ENCODE results near the gene FRMPD3.
"Not testable (repeated sequence)": the region's sequence is repeated elsewhere in the genome, so short reads cannot be mapped to it uniquely, and the experiment has no call there.

FRMPD3 gene

DNA sequence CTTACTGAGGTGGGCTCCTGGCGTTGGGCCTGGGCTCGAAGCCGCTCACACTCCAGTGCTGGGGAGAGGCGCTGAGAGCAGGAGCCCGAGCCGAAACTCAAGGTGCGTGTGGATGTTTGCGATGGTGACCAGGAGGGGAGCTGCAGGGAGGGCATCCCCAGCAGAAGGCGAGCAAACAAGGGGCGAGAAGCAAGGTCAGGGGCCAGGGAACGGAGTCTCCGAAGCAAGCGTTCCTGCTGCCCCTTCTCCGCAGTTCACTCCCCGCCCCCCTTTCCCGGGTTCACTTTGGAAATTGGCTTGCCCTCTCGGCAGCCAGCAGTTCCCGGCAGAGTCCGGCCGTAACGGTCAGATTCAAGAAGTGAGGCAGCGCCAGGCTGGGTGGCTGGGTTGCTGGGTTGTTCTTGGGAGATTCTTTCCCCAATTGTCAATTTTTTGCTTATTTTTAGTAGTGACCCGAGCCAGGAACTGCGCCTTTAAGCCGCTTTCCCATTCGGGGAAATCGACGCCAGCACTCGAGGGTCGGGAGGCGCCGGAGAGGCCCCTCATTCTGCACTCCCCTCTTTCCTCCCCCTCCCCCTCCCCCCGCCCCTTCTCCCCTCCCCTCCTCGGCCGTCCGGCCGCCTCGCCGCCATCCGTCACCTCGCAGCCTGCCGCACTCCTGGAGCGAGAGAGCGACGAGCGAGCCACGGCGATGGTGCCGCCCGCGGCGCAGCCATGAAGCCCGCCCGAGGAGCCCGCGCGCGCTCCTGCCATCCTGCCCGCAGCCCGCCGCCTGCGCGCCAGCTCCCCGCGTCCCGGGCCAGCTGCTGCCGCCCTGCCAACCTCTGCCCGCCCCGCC lies at the start of gene FRMPD3:
FRMPD3 (plus strand) TSS at position 655 of the 838 bp plus-strand sequence. CDS start 76,937 bp downstream, outside the sequence.
- peak; percentile 62 for DNase-seq

DNA sequence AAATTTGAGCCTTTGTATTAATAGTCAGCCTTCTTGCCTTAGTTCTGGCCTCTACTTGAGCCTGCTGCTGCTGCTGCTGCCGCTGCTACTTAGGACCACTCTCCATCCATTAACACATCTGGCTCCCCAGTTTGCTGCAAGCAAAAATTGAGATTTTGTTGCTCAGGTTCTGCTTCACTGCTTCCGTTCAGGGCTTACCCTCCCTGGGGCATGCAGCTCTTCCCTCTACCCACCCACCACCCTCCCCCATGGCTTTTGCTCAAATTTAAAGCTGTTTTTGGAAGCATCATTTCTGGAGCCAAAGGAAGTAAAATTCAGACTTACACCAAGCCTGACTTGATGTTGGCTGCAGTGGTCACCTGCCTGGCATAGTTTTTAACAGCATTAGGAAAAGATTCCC lies 28.9 kb upstream of the FRMPD3 start:
- no peak for DNase-seq

DNA sequence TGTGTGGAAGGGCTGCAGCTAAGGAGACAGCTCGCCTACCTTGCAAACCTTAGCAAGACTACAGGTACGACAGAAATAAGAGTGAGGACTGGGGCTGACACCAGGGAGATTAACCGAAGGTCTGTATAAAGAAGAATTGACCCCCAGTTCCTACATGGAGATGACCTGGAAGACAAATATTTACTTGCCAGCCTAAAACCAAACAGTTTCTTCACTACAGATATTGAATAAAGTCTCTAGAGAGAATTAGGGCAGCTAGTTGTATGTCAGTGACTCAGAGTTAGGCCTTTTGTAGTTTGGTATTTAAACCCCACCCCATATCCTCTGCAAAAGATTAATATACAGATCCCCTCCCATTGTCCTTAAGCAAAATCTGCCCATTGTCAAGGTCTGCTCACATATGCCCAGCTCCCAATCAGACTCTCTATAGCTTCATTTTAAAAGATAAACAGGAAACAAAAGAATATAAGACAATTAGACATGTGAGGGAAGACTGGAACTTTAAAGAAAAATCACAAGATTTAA lies 28.1 kb upstream of the FRMPD3 start:
- no peak for DNase-seq

DNA sequence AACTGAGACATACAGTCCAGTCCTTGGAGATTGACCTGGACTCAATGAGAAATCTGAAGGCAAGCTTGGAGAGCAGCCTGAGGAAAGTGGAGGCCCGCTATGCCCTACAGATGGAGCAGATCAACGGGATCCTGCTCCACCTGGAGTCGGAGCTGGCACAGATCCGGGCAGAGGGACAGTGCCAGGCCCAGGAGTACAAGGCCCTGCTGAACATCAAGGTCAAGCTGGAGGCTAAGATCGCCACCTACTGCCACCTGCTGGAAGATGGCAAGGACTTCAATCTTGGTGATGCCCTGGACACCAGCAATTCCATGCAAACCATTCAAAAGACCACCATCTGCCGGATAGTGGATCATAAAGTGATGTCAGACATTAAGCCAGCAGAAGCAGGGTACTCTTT lies 20.4 kb upstream of the FRMPD3 start:
- no peak for DNase-seq

DNA sequence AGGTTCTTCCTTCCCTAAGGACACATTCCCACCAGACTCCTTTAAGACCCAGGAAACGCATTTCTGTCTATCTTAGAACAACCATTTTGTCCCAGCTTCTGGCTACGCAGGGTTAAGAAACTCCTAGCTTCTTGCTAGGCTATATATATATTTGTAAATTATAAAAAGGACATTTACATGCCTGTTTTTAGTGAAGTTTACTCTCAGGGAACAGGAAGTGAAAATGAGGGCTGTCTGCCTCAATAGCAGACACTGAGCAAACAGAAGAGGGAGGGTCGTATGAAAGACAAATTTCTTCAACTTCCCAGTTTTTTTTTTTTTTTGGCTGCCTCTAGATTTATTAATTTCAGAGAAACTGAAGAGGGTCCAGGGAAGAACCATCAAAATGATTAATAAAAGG lies 9.3 kb upstream of the FRMPD3 start:
- DNase-seq = no peak

DNA sequence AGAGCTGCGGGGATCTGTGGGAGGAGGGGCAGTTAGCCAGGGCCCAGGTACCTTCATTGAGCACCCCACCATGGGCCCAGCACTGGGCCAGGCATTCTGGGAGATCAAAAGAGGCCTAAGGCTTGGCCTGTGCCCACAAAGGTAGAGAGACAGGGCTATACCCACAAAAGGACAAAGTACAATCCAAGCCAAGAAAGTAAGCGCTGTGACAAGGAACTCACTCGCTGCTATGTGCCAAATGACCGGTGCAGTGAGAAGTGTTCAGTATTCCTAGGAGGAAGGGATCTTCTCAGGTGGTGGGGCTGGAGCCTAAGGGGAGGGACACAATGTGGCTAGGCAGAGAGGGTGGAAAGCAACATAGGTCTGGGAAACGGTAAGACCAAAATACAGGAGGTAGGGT lies 8.8 kb upstream of the FRMPD3 start:
- DNase-seq = no peak

DNA sequence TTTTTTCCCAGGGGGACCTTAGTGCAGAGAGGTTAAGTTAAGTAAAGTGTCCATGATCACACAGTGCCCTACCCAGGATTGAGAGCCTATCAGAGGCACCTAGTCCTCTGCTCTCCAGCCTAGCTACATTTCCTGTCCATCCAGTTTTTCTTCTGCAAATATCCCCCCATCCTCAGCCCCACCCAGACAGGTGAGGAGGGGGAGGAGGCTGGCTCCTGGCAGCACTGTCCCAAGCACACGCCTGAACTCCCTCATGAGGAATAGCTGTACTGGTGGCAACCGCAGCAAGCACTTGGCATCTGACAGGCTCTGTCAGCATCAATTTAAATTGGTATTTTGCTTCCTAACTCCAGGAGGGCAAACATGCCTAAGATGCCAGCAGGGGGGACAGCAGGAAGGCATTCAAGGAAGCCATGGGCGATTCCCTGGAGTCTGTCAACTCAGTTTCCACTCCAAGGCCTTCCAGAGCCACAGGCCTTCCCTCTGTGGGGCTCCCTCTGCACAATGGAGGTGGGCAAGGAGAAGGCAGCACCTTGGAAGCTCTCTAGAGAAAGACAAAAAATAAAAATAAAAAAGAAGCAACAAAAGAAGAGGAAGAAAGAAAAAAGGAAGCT lies 6.4 kb upstream of the FRMPD3 start:
- peak; percentile 7 for DNase-seq

DNA sequence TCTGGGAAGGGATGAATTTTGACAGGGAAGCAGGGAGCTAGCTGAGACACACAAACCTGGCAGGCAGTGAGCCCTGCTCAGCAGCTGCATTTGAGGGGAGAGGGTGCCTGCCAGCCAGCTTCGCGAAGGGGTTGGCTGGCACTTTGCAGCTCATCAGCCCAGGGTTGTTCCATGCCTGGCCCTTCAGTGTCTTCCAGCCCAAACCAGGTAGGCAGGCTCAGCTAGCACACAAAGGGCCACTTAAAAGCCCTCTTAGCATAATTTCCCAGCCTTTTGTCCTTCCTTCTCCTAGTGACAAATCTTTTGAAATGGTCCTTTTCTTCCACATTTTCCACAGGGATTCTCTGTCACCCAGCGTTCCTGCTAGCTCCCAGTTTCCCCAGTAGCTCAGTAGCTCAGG lies 4.3 kb upstream of the FRMPD3 start:
- peak; percentile 10 for DNase-seq

DNA sequence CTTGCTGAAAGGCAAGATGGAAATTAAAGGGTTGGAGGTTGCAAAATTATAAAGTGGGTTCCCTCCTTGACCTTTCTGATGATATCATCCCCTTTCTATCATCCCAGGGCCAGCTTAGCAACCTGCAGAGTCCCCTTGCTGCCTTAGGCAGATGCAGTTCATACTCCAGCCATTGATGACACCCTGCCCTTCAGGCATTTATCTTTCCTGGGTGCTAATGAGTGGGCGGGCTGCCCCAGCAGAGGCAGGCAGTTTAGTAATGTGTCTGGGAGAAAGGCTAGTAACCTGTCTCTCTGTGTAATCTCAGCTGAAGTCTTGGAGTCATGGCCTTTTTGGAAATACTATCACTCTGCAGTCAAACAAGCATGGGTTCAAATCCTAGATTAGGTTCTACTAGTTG lies 3.8 kb upstream of the FRMPD3 start:
- no peak for DNase-seq

DNA sequence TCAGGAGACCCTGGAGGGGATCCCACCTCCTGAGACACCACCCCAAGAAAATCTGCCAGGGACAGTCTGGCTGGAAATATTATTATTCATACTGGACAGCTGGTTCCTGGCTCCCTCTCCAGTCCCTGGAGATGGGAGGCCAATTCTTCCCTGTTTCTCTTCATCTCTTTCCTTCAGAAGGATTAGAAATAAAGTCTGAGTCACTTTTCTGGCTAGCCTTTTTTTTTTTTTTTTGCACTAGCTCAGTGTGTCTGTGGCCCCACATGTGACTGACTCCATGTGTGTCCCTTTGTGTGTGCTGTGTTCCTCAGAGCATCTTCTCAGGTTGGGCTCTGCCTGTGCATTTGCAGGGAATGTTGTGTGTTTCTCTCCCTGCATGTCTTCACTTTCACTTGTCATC lies 1.8 kb upstream of the FRMPD3 start:
- DNase-seq = no peak

DNA sequence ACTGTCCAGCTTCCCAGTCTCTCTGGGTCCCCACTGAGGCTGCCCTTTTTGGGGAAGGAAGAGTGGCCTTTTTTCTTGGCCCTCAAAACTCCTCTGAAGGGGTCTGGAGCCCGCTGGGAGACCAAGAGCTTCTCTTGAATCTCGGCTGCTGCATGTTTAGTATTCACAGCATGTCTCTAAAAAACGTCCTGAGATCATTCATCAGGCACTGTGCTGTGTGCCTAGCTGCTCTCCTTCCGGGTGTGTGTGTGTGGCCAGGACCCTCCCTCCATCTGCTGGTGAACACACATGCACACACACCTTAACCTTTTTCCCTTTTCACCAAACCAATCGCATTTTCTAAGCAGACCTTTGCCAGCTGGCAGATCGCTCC lies 841 bp upstream of the FRMPD3 start:
- DNase-seq = peak; percentile 62

DNA sequence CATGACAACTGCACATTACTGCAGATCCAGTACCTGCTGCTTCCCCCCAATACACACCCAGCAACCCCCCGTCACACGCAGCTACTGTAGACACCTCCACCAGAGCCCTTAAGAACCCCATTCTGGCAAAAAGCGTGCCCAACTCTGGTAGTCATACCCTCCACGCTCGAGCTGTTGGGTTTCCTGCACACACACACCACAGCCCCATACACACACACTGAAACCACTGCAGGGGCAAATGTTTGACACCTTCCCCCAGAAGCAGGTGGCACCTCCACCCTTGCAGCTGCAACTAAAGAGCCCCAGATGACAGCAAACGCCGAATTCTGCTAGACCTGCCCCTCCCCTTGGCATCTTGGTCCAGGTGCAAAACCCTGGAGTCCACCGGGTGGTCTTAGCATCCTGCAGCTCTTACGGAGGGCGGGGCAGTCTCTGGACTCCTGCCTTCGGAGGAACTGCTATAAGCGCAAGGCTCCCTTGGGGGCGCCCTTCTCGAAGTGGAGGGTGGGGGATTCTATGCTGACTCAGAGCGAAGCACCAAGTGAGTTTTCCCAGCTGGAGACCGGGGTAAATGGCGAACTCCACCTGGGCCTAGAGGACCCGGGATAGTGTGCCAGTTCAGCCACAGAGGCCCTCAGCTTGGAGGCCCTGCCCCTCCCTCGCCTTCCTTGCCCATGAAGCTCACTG lies 1.5 kb downstream of the FRMPD3 start:
- DNase-seq = peak; percentile 35

DNA sequence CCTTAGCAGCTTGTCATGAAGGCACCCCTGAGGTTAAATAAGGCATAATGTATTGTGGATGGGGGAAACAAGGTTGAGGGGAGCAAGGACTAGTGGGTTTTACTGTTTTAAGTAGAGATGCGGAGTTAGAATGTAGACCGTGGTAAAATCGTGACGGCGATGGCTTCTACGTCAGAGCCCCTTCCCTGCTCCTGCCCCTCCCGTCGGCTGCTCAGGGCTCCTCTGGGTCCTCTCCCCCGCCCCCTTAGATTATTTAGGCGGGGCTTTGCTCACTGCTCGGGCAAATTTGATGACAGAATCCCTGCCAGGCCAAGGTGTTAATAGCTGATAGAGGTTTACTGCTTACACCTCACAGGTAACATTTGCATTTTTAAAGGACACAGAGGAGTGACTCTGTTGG lies 2.3 kb downstream of the FRMPD3 start:
- DNase-seq = peak; percentile 37

DNA sequence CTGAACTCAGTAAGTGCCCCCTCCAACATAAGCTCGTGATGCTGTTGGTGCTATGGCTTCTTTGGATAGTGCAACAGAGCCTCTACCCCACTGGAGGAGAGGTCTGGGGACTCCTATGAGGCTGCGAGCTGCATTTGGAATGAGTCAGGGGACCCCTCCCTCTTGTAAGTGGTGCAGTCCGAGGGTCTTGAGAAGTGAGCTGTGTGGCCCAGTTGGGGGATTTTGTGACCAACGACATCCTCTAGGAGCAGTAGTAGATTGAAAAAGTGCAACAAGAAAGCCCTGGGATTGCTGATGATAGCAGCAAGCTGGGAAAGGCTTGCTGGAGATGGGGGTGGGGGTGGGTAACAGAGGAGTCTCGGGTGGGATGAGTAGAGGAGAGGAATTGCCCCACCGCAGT lies 3.1 kb downstream of the FRMPD3 start:
- DNase-seq = no peak

DNA sequence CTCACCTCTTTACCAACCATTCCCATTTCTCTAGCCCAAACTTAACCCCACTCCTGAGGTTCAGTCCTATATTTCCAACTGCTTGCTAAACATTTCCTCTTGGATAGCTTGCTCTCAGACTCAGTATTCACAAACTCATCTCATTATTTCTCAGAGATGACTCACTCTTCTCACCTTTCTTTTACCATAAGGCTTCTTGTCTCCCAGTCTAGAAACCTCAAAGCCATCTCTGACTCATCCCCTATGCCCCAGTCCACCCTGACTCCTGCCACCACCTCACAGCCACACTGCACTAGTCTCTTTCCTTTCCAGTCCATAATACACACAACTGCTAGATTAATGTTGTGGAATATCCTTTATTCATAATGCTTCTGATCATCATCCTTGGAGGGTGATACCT lies 4.8 kb downstream of the FRMPD3 start:
- no peak for DNase-seq

DNA sequence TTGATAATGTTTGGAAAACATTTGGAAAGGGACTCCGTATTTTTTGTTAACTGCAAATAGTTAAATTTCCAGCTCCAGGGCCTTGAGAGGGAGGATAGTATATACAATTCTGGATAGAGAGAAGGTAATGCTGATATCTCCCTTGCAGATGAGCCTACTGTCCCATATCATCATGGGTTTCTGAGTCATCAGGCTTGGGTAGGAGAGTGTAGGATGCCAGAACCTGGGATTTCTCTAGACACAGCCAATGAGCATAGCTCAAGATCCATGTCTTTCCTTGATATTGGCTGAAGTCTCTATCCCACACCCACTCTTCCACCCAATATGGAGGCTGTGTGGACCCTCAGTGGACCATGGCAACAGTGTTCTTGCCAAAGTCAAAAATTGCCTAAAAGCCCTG lies 7.8 kb downstream of the FRMPD3 start:
- DNase-seq = no peak

DNA sequence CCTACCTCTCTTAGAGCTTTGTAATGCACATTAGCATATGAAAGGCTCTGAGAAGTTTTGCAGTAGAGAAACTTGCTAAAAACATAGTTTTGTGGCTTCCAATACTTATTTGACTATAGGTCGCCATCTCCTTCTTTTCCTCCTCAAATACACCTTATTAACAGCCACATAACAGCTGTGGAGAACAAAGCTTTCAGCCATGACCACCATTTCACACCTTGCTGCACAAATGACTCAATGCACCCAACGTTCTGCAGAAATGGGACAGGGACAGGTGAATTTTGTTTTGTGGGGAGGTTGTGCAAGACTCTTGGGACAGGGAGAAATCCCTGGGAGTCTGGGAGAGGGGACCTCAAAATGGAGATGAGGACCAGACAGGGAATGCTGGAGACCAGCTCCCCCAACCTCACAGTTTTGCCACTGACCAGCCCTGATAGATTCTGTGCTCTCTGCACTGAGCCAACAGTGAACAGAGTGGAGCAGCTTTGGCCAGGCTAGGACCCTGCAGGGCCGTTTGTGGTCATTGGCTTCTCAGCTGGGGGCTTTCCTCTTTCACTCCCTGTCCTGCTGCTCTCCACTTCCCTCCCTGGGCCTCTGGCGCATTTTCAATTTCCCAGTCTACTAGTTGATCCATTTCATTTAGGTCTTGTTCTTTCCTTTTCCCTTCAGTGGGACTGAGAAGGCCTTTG lies 16.6 kb downstream of the FRMPD3 start:
- no peak for DNase-seq

DNA sequence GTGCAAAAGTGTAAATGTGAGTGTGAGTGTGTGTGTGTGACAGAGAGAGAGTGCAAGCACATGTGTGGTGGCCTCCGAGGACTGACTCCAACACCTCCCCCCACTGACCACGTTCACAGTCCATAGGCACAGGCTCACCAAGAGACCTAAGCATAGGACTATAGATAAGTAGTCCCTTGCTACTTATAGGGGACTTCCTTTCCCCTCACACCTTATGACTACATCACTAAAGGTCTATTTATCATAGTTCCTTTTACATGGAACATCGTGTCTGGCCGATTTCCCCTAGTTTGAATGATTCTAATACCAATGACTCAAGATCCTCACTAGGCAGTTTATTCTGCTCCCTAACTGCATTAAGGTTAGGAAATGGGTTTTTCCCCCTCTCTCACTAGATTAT lies 17.8 kb downstream of the FRMPD3 start:
- DNase-seq = no peak

DNA sequence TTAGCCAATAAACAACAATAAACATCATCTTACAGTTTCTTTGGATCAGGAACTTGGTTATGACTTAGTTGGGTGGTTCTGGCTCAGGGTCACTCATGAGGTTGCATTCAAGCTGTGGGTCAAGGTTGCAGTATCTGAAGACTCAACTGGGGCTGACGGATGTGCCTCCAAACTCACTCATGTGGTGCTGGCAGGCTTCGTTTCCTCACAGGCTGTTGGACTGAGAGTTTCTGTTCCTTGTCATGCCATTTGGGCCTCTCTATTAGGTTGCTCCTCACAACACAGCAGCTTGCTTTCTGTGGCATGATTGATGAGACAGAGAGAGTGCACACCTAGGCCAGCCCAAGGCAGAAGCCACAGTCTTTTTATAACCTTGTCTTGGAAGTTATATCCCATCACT lies 20.7 kb downstream of the FRMPD3 start:
- DNase-seq = no peak

DNA sequence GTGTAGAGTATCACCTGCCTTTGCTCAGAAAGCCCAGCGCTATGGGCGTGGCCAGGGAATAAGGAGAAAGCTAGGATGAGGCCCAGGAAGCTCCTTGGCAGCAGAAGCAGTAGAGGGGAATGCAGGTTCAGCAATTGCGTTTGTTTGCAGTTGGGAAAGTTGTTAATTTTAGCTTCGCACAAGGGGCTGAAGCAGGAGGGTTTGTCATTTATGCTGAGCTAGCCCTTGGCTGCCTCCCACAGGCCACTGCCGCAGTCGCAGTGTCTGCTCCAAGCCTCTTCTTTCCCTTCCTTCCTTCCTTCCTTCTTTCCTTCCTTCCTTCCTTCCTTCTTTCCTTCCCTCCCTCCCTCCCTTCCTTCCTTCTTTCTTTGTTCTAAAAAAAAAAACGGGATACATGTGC lies 21.5 kb downstream of the FRMPD3 start:
- no peak for DNase-seq

DNA sequence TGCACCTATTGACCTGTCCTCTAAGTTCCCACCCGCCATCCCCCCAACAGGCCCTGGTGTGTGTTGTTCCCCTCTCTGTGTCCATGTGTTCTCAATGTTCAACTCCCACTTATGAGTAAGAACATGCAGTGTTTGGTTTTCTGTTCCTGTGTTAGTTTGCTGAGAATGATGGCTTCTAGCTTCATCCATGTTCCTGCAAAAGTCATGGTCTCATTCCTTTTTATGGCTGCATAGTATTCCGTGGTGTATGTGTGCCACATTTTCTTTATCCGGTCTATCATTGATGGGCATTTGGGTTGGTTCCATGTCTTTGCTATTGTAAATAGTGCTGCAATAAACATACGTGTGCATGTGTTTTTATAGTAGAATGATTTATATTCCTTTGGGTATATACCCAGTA lies 22.0 kb downstream of the FRMPD3 start:
- not testable (repeated sequence) for DNase-seq

DNA sequence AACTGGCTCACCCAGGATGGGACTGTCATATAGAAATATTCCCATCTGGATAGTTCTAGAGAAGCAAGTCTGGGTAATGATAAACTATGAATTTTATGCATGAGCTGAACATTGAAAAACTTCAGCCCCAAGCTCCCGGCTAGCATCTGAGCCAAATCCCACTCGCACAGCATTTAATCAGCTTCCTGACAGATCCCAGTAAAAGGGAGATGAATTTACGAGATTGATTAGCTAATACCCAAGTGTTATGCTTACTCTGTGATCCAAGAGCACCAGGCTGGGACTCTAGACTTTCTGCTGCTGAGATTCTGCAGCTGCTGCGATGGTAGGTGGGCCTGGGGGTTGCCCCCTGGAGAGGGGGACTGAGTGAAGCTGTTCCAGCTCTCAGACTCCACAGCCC lies 28.0 kb downstream of the FRMPD3 start:
- DNase-seq = no peak

DNA sequence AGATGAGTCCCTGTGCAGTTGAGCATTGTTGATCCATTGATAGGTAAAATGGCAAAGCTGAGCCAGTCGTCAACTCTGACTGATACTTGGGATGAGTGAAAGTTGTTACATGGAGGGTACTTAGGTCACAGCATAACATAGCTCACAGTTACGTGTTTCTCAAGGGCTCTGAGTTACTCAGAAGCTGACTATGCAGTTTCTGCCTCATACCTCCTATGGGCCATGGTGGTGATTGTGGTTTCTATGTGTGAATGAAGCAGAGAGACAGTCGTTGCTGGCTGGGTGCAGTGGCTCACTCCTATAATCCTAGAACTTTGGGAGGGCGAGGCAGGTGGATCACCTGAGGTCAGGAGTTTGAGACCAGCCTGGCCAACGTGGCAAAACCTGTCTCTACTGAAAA lies 30.8 kb downstream of the FRMPD3 start:
- no peak for DNase-seq
